ENCODE data around the gene GKN1. TPM values are rescaled to one million over a fixed set of nuclear protein-coding genes. Genes with fewer than 3 reads are reported as not detected.
A peak's percentile ranks its signal among the peaks of the same experiment; 100 is the strongest.

The GKN1 gene
- total RNA-seq, 1 experiment from 2014 or later: not detected

GRCh38 chr2:69017080-69017479 is 42.6 kb downstream of the GKN1 start:
- DNase-seq: no peak
- no peak overlapping the region for H4K5ac ChIP-seq (ENCODE audit: insufficient read length, low read depth, low read length)
- Mint-ChIP-seq H3K27ac (peak overlapping the region in 1 of 3 experiments; percentile 44; a peak in 1 of 7 replicates), H3K36me3 (ENCODE audit: insufficient read depth in 1 of 3, low read depth in 3 of 3) (0 out of 7 replicates have a peak, but pooled peaks cover 0 to 2% (median 0%) of the 10 kb centered on the region in 3 experiments), H3K27me3 (ENCODE audit: low read depth) (peaks cover 8% of the 10 kb centered on the region), H3K4me1 (peaks cover 27 to 40% of the 10 kb centered on the region in 2 experiments), H3K4me3 (no peak overlapping the region), H3K9me3 (no peaks in the 10 kb centered on the region)
- H3K9me3 ChIP-seq (ENCODE audit: control insufficient read depth, low read depth, low read length): no peaks in the 10 kb centered on the region
- no peak overlapping the region for H2BK12ac ChIP-seq (ENCODE audit: insufficient read length, low read depth, low read length)
- H2BK15ac ChIP-seq (ENCODE audit: low read depth, low read length): no peak overlapping the region
- no peak overlapping the region for H2BK120ac ChIP-seq (ENCODE audit: low read depth, low read length, poor library complexity, severe bottlenecking)
- H4K91ac ChIP-seq (ENCODE audit: insufficient read length, low read depth, low read length): no peak overlapping the region
- H2BK5ac ChIP-seq (ENCODE audit: insufficient read length, low read length): no peak overlapping the region
- no peak overlapping the region for H2AFZ ChIP-seq (ENCODE audit: low read length)
- TF ChIP-seq CTCF (conservative IDR thresholded peaks at IDR 0.05): no peak
- no peaks in the 10 kb centered on the region for H4K20me1 ChIP-seq (ENCODE audit: control insufficient read depth, insufficient read depth, insufficient read length)
- no CpG with 5 or more reads among the region's 5 CpGs for WGBS (ENCODE audit: extremely low coverage, insufficient read length, low lambda C conversion rate)
- no peak overlapping the region for H3K14ac ChIP-seq (ENCODE audit: insufficient read depth, low read length)
- H3K18ac ChIP-seq (ENCODE audit: insufficient read length, low read depth, low read length): no peak overlapping the region
- no peak overlapping the region for H2BK20ac ChIP-seq (ENCODE audit: low read depth, low read length, poor library complexity, severe bottlenecking)
- H3K79me2 ChIP-seq (ENCODE audit: insufficient read depth, low read length): no peaks in the 10 kb centered on the region; the same call in 1 of the 2 replicates
- no peak overlapping the region for H4K8ac ChIP-seq (replicated peaks; ENCODE audit: insufficient read length, low read depth, low read length)
- H3K4me2 ChIP-seq (ENCODE audit: insufficient read depth, insufficient read length, low read length): no peak overlapping the region
- no peak overlapping the region for H3K56ac ChIP-seq (ENCODE audit: insufficient read length, low read depth, low read length)
- no peak overlapping the region for H3K27ac ChIP-seq (ENCODE audit: insufficient read length, low read depth, low read length)
- H3K9ac ChIP-seq (ENCODE audit: extremely low read depth, insufficient read length, low read length): no peak overlapping the region
- H3K27me3 ChIP-seq (ENCODE audit: insufficient read depth, low read length): no peaks in the 10 kb centered on the region
- peaks cover 8% of the 10 kb centered on the region for H3K23me2 ChIP-seq (ENCODE audit: insufficient read length, low read depth, low read length, poor library complexity, severe bottlenecking)
- H2AK5ac ChIP-seq (ENCODE audit: insufficient read length, low read length): no peak overlapping the region
- no peak overlapping the region for H3K23ac ChIP-seq (ENCODE audit: insufficient read length, low read depth, low read length)
- H3T11ph ChIP-seq (ENCODE audit: low read length): no peak overlapping the region
- H3K79me1 ChIP-seq (ENCODE audit: insufficient read depth, low read depth, low read length, poor library complexity, severe bottlenecking): peaks cover 3% of the 10 kb centered on the region
- 0 out of 2 replicates have a peak, but pooled peaks cover 2% of the 10 kb centered on the region for H3K4me1 ChIP-seq (ENCODE audit: insufficient read depth, low read length)
- H3K4ac ChIP-seq (ENCODE audit: low read depth, low read length): no peak overlapping the region
